Neutrophil (primary cell): ENCODE measurements around the gene CDKAL1.

ENCODE experiments used
- H3K27ac ChIP-seq: fragments of 200-600 bp; sonication (generic); 2 replicates; pipeline ENCODE4 v1.5.1; 2016; ENCODE audit warnings: mild to moderate bottlenecking, moderate library complexity
- H3K27me3 ChIP-seq: fragments of 200-600 bp; sonication (generic); 2 replicates; pipeline ENCODE4 v1.6.0; 2016; ENCODE audit warnings: mild to moderate bottlenecking
- H3K36me3 ChIP-seq: fragments of 200-600 bp; sonication (generic); 2 replicates; pipeline ENCODE4 v1.5.1; 2017
- H3K4me1 ChIP-seq, 2 experiments: fragments of 200-600 bp in 1 of 2; sonication (generic) in 1 of 2; 1 replicate in 1 of 2; 2 replicates in 1 of 2; pipeline versions ENCODE4 v1.5.1 to v1.6.1; 2013 to 2016; ENCODE audit warnings: low read depth in 1 of 2, low read length in 1 of 2, mild to moderate bottlenecking in 1 of 2, moderate library complexity in 1 of 2; ENCODE audit not compliant: control insufficient read depth in 1 of 2, insufficient read depth in 1 of 2
- H3K4me3 ChIP-seq, 2 experiments: fragments of 200-600 bp in 1 of 2; sonication (generic) in 1 of 2; 1 replicate in 1 of 2; 2 replicates in 1 of 2; pipeline ENCODE4 v1.5.1; 2013 to 2016; ENCODE audit warnings: low read depth in 1 of 2, low read length in 1 of 2, mild to moderate bottlenecking in 1 of 2, moderate library complexity in 1 of 2
- H3K9me3 ChIP-seq: fragments of 200-600 bp; sonication (generic); 2 replicates; pipeline ENCODE4 v1.5.1; 2016
- CTCF ChIP-seq: fragments of 200-600 bp; sonication (generic); IDR thresholded peaks from 2 replicates; pipeline ENCODE4 v1.5.1; 2016; ENCODE audit warnings: antibody characterized with exemption

The CDKAL1 gene

GRCh38 chr6:20744911-20745557 is 210.8 kb downstream of the CDKAL1 start:
- no peak for TF ChIP-seq CTCF
- H3K27ac ChIP-seq, result no peak overlapping the region
- no peaks in the 10 kb centered on the region for H3K4me1 ChIP-seq
- H3K36me3 ChIP-seq, result no peaks in the 10 kb centered on the region
- H3K27me3 ChIP-seq, result no peaks in the 10 kb centered on the region
- H3K9me3 ChIP-seq, result no peaks in the 10 kb centered on the region
- H3K4me3 ChIP-seq, result no peak overlapping the region

- no peak for TF ChIP-seq CTCF
These were observed 211.8 kb downstream of the CDKAL1 start for GRCh38 chr6:20746024-20746423.

GRCh38 chr6:20746805-20747558 is 212.7 kb downstream of the CDKAL1 start:
- Histone ChIP-seq H3K36me3 (no peaks in the 10 kb centered on the region), H3K27me3 (no peaks in the 10 kb centered on the region), H3K4me1 (no peaks in the 10 kb centered on the region), H3K4me3 (no peak overlapping the region), H3K27ac (no peak overlapping the region), H3K9me3 (no peaks in the 10 kb centered on the region)
- no peak for TF ChIP-seq CTCF

More at GRCh38 chr6:20746024-20746423, 211.8 kb downstream of the CDKAL1 start:
- no peaks in the 10 kb centered on the region for H3K36me3 ChIP-seq
- H3K9me3 ChIP-seq, result no peaks in the 10 kb centered on the region
- H3K4me1 ChIP-seq, result no peaks in the 10 kb centered on the region
- H3K4me3 ChIP-seq, result no peak overlapping the region
- H3K27ac ChIP-seq, result no peak overlapping the region
- no peaks in the 10 kb centered on the region for H3K27me3 ChIP-seq

GRCh38 chr6:20747991-20748390 is 213.7 kb downstream of the CDKAL1 start:
- Histone ChIP-seq H3K36me3 (no peaks in the 10 kb centered on the region), H3K4me1 (no peaks in the 10 kb centered on the region), H3K27ac (no peak overlapping the region), H3K27me3 (no peaks in the 10 kb centered on the region), H3K4me3 (no peak overlapping the region), H3K9me3 (no peaks in the 10 kb centered on the region)
- TF ChIP-seq CTCF, result no peak

GRCh38 chr6:20751293-20751935 is 217.2 kb downstream of the CDKAL1 start:
- no peaks in the 10 kb centered on the region for H3K9me3 ChIP-seq
- H3K27me3 ChIP-seq, result no peaks in the 10 kb centered on the region
- no peaks in the 10 kb centered on the region for H3K4me1 ChIP-seq
- H3K36me3 ChIP-seq, result no peaks in the 10 kb centered on the region
- TF ChIP-seq CTCF, result no peak
- H3K27ac ChIP-seq, result no peak overlapping the region
- no peak overlapping the region for H3K4me3 ChIP-seq
